Middle frontal gyrus (tissue), 1 donor: ENCODE measurements around the gene NSD2.
"Not testable (repeated sequence)": the region's sequence is repeated elsewhere in the genome, so short reads cannot be mapped to it uniquely, and the experiment has no call there.

ENCODE experiments used
- DNase-seq: peaks from one replicate; pipeline ENCODE4 v3.0.0-alpha.2; 2015; ENCODE audit warnings: low spot score; ENCODE audit errors: extremely low spot score

NSD2 gene

DNA sequence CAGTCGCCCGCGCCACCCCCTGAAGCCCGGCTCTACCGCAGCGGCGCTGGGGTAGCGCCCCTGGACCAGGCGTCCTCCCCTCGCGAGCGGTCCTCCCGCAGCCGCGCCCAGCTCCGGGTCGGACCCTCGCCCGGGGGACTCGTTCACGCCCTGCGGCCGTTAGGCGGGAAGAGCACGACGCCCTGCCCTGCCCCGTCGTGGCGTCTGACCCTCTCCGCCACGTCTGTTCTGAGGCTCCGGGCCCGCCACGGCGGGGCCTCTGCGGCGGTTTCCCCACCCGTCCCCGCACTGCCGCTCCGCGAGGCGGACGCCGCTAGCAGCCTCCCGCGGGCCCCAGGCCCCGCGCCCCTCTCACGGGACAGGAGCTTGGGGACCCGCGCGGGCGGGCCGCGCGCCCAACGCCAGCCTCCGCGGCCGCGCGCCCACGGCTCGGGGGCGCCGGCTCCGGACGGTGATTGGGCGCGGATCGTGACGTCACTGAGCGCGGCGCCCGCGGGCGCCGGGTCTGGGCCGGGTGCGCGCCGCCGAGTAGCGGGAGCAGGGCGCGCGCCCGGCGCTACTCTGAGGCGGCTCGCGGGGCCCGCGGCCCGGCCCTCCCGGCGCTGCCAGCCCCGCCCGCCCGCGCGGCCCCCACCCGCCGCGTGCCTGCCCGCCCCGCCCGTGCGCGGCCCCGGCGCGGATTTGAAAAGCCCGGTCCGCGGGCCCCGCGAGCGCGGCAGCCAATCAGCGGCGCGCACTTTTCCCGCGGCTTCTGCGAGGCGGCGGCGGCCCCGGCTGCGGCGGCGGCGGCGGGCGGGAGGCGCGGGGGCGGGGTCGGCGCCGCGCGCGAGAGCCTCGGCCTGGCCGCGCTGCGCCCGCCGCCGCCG, at the start of gene NSD2:
Gene NSD2 (plus strand): TSS at position 816 of the 866 bp plus-strand sequence. CDS start 29,262 bp downstream, outside the sequence.
- peak; percentile 77 for DNase-seq

DNA sequence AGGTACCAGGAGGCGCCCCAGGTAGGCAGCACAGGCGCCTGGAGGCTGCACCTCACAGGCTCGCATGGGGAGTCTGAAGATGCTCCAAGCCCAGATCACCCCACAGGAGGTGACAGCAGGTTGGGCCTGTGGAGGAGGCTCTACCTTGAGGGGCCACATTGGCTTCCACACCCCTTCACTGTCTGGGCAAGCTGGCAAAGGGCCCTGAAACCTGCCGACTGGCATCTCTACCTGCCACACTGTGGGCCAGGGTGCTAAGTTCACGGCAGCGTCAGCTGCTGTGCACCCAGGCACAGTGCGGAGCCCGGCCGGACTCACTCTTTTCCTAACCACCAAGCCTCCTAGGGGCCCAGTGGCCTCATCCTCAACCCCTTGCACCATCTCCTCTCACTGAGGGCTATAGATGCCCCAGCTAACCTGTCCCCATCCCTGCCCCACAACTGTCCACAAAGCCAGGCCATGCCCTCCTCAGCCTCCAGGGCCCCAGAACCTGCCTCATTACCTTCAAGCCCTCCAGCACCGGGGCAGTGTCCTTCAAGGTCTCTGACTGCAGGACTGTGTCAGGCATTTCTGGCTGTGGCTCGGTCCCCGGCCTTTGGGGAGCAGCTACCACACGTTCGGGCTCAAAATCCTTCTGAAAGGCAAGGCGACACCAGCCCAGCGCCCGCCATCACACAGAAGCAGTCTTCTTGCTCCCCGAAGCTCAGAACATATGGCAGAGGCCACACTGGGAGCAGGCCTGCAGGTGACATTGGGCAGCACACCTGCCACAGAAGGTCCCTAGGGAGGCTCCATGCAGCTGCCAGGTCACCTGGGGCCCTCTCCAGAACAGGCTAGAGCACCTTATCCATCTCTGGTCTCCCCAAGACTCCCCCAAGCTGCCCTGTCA, 49.3 kb upstream of the NSD2 start:
- no peak for DNase-seq

GRCh38 chr4:1822568-1823544, 48.3 kb upstream of the NSD2 start:
- no peak for DNase-seq

DNA sequence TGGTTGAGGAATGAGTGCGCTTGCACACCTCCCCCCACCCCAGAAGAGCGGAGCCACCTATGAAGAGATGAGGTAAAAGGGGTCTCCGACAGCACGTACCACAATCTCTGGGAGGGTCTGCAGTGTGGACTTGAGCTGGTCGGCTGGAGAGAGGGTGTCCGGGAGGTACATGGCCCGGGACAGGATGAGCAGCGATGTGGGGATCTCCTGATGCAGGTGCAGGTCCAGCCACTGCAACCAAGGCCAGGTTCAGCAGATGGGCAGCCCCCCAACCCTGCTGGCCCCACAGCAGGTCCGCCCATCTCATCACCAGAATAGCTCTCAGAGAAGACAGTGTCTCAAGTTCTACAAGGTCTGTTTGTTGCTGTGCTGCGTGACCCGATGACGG, 47.7 kb upstream of the NSD2 start:
- DNase-seq, result no peak

DNA sequence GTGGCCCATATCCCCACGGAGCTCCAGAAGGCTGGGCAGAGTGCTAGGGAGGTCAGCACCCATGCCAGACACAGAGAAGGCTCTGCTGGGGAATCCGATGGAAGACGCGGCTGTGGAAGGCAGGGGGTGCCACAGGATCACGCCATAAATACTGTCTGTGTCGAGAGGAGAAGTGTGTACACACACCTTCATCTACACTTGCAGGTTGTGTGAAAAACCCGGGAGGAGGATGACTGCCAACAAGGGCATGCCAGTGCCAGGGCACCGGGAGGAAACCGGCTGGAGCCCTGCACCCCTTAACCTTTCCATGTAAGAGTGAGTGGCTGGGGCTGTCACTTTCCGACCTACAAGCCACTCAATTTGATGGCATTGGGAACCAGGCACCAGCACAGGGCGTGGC, 46.4 kb upstream of the NSD2 start:
- DNase-seq, result no peak

GRCh38 chr4:1825326-1825725, 45.9 kb upstream of the NSD2 start:
- DNase-seq, result no peak

DNA sequence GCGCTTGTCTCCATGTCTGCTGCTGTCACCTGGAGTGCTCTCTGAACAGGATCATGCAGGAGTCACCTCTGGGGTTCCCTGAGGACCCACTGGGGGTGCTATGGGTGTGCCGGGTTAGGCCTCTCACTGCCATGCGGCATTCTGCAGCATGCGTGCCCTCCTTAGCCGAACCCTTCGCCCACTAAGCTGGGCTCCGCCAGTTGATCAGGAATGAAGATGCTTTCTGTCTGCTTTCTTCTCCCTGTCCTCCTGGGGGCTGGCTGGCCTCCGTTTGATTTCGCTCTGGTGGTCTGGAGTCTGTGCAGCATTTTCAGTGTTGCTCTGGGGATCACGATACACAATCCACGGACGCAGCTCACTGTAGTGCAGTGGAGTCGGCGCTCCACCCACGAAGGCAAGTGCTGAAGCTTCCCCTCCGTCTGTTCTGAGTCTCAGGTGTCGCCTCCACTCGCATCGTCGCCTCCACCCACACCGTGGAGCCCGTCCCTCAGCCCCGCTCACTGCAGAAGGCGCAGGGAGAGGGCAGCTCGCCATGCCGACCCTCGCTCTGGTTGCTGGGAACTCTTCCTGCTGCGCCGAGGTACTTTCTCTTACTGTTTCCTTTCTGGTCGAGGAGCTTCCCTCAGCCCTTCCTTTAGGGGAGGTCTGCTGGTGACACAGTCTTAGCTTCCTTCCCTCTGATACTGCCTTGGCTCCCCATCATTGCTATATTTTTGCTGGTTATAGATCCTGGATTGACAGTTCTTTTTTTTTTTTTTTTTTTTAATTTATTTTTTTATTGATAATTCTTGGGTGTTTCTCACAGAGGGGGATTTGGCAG, 44.5 kb upstream of the NSD2 start:
- DNase-seq, result no peak

DNA sequence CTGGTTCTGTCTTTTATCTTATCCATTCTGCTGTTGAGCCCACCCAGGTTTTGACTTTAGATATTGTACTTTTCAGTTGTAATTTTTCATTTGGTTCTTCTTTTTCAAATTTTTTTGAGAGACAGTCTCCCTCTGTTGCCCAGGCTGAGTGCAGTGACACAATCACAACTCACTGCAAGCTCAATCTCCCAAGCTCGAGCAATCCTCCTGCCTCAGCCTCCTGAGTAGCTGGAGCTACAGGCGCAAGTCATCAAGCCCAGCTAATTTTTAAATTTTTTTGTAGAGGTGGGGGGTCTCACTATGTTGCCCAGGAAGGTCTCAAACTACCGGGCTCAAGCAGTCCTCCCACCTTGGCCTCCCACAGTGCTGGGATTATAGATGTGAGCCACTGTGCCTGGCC, 41.0 kb upstream of the NSD2 start:
- DNase-seq, result no peak

DNA sequence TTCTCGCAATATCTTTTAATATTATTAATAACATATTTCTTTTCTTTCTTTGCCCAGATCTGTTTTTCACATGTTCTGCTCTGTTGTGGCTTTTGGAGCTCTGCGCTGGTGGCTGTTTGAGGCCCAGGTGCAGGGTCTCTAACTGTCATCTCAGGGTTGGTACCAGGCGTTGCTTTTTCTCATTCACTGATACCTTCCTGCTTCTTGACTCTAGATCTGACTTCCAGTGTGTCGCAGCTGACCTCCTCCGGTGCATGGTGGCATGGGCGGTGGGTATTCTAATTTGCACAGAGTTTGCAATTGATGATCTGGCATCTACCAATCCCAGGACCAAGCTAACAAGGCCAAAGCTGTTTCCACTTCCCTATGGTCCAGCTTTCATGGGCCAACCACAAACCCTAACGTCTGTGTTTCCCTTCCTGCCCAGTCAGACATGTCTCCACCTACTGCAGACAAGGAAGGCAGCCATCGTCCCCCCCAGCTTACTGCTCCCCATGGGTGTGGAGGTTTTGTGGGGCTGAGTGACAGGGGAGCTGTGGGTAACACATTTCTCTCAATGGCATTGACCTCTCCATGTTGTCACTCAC, 40.5 kb upstream of the NSD2 start:
- no peak for DNase-seq

- DNase-seq, result no peak
These were observed 39.9 kb upstream of the NSD2 start for GRCh38 chr4:1831331-1831730.

- DNase-seq, result no peak
These were observed 38.5 kb upstream of the NSD2 start for GRCh38 chr4:1832690-1833089.

- no peak for DNase-seq
These were observed 37.7 kb upstream of the NSD2 start for GRCh38 chr4:1833307-1834046.

- peak; percentile 13 for DNase-seq
These were observed 37.0 kb upstream of the NSD2 start for GRCh38 chr4:1834047-1834775.

- not testable (repeated sequence) for DNase-seq
These were observed 35.4 kb upstream of the NSD2 start for GRCh38 chr4:1835836-1836235.

DNA sequence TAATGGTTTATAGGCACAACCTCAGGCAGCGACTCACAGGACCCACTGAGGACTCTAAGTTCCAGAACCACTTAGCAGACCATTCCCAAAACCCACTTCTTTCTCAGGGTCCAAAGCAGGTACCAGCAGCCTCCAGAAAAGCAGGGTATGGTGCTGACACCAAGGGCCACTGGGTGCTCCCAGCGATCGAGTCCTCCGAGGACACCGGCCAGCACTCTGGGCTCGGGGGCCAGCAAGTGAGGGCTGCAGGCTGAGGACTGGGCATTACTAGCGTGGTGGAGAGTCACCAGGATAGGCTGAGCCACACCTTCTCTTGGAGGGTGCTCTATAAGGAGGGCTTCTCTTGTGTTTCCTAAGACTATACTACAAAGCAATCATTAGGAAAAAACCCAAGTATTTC, 34.5 kb upstream of the NSD2 start:
- no peak for DNase-seq

GRCh38 chr4:1837069-1837468, 34.1 kb upstream of the NSD2 start:
- DNase-seq, result no peak

DNA sequence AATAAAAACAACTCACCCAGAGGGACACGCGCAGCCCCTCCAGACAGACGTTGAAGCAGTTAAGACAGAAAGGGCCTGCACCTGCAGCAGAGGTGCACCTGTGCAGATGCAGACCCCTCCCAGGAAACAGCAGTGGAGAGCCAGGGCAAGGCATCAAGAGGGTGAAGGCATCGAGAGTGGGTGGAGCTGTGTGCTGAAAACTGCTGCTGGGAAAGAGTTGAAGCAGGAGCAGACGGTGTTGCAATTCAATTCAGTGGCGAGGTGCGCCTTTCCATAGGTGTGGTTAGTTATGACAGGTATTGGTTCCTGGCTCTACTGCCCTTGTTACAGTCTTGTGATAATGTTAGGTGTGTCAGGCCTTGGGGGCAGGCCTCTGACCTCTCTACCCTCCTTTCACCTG, 31.9 kb upstream of the NSD2 start:
- no peak for DNase-seq

DNA sequence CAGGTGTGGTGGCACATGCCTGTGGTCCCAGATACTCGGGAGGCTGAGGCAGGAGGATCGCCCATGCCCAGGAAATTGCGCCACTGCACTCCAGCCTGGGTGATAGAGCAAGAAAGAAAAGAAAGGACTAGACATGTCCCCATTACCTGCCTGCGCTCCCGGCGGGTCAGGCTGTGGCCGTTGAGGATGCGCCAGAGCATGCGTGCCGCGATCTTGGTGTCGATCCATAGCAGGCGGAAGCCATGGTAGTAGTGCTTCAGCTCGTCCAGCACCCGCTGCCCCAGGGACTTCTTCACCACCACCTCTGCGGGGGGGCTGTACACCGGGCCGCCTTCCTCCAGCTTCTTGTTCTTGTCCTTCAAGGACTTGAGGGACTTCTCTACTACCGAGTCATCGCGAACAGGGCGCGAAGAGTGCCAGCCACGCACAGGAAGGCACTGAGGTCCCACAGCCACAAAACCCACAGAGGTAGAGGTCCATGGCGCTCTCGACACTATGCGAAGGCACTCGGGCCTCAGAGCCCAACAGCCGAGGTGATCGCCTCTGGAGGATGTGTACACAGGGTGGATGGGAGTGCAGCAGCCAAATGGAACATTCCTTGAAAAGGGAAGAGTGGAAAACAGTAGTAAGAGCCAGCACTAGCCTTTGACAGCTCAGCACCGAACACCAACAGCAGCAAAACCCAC, 29.8 kb upstream of the NSD2 start:
- no peak for DNase-seq
